ENCODE measurements around the gene CLN6. TPM values are rescaled to one million over a fixed set of nuclear protein-coding genes. Genes with fewer than 3 reads are reported as not detected.
A peak's percentile ranks its signal among the peaks of the same experiment; 100 is the strongest.

CLN6 gene
- total RNA-seq, 5 donors from 2014 or later (not counting 1 experiment from before 2014, with no cell fraction given), result 15.4 to 24.0 (median 17.9) TPM

DNA sequence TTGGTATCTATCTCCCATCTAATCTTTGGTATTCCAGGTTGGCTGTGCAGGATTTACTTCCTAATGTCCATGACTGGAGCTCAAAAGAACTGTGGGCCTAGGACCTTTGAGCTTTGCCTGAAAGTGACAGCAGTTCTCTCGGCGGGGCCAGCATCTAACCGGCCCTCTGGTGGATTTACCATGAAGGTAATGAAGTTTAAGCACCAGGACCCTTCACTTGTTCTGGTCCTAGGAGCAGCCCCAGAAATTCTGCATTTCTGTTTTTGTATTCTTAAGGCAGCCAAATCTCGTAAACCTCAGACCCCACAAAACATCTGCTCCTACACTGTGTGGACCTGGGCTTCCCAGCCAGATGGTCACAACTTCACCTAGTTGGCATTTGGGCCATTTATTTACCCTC lies 37.4 kb downstream of the CLN6 start:
- ATAC-seq (replicated peaks in 1 of 4) (no peak), DNase-seq (no peak)
- Histone ChIP-seq H3K4me1 (ENCODE audit: control insufficient read depth in 1 of 2, extremely low read depth in 1 of 2, insufficient read depth in 2 of 2, low read length in 2 of 2) (no peaks in the 10 kb centered on the region), H3K27me3 (replicated peaks in 1 of 2; ENCODE audit: control insufficient read depth in 2 of 2, extremely low read depth in 1 of 2, insufficient read depth in 2 of 2, low read length in 1 of 2) (no peaks in the 10 kb centered on the region), H3K27ac (ENCODE audit: low read length) (no peak overlapping the region), H3K36me3 (ENCODE audit: control insufficient read depth in 2 of 2, extremely low read depth in 1 of 2, insufficient read depth in 1 of 2, low read length in 1 of 2) (peaks cover 4 to 47% of the 10 kb centered on the region in 2 donors), H3K9me3 (no peaks in the 10 kb centered on the region), H3K4me3 (ENCODE audit: control insufficient read depth in 1 of 2, extremely low read depth in 1 of 2, low read length in 1 of 2) (no peak overlapping the region)
- peak overlapping the region in 1 of 2 donors; percentile 12 for H3K27ac Mint-ChIP-seq
- ChIA-PET CTCF (no interaction called here), POLR2A (no interaction called here)
- H3K9me3 Mint-ChIP-seq, result no peaks in the 10 kb centered on the region
- H3K27me3 Mint-ChIP-seq, result no peaks in the 10 kb centered on the region
- H3K36me3 Mint-ChIP-seq, result peaks cover 35% of the 10 kb centered on the region
- H3K4me1 Mint-ChIP-seq, result no peaks in the 10 kb centered on the region
- no peak overlapping the region for H3K4me3 Mint-ChIP-seq
- 83% methylated on average over 1 of the region's 4 CpGs for WGBS (ENCODE audit: insufficient coverage)

DNA sequence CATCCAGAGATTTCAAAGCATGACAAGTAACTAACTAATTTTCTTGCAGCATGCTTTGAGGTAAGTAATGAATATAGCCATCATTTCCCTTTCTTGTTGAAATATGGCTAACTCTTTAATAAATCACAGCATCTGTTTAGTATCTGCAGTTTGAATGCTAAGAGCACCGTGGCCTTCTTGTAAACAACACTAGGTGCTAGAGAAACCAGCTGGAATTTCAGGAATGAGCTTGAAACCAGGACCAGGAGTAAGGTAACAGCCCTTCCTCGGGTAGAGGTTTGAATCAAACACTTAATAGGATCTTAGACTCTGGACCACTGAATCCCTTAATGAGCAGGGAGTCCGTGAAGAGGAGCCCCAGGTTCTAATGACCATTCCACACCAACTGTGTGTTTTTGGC lies 38.0 kb downstream of the CLN6 start:
- H3K27me3 ChIP-seq (replicated peaks in 1 of 2; ENCODE audit: control insufficient read depth in 2 of 2, extremely low read depth in 1 of 2, insufficient read depth in 2 of 2, low read length in 1 of 2), result no peaks in the 10 kb centered on the region
- no peaks in the 10 kb centered on the region for H3K9me3 ChIP-seq
- H3K9me3 Mint-ChIP-seq, result no peaks in the 10 kb centered on the region
- WGBS (ENCODE audit: insufficient coverage), result 80% methylated on average over 1 of the region's 3 CpGs
- POLR2A ChIA-PET, result no interaction called here
- H3K4me3 Mint-ChIP-seq, result no peak overlapping the region
- no peak for DNase-seq
- no peaks in the 10 kb centered on the region for H3K4me1 Mint-ChIP-seq
- no peaks in the 10 kb centered on the region for H3K4me1 ChIP-seq (ENCODE audit: control insufficient read depth in 1 of 2, extremely low read depth in 1 of 2, insufficient read depth in 2 of 2, low read length in 2 of 2)
- H3K27me3 Mint-ChIP-seq, result no peaks in the 10 kb centered on the region
- H3K36me3 ChIP-seq (ENCODE audit: control insufficient read depth in 2 of 2, extremely low read depth in 1 of 2, insufficient read depth in 1 of 2, low read length in 1 of 2), result peaks cover 4 to 52% of the 10 kb centered on the region in 2 donors
- no peak for ATAC-seq (replicated peaks in 1 of 4)
- CTCF ChIA-PET, result interaction anchor here in 1 of 2 donors (1.0 kb wide), 1 partner anchor 16 kb away, joined by 3 read pairs; no protein-coding TSS in a partner anchor
- H3K4me3 ChIP-seq (ENCODE audit: control insufficient read depth in 1 of 2, extremely low read depth in 1 of 2, low read length in 1 of 2), result no peak overlapping the region
- H3K27ac ChIP-seq (ENCODE audit: low read length), result no peak overlapping the region
- peak overlapping the region; percentile 12 to 17 for H3K27ac Mint-ChIP-seq
- peaks cover 35% of the 10 kb centered on the region for H3K36me3 Mint-ChIP-seq

DNA sequence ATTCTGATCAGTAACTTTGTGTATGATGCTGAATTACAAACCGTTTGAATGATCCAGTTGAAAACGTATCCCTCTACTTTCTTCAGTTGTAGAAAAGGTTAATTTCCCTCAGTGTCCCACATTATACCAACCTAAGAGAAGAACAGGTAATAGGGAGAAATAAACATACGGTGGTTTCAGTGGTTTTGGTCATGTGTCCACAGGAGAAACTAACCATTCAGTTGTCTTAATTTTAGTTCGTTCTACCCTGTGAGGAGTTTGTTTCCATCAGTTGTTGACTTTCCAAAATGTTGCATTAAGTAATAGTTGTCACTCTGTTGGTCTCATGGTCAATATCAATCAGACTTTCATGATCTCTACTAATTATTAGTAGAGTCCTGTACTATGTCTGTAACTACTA lies 39.5 kb downstream of the CLN6 start:
- no CpG with 5 or more reads among the region's 4 CpGs for WGBS (ENCODE audit: insufficient coverage)
- ChIA-PET CTCF (no interaction called here), POLR2A (no interaction called here)
- no peak overlapping the region for H3K4me3 Mint-ChIP-seq
- no peaks in the 10 kb centered on the region for H3K4me1 Mint-ChIP-seq
- DNase-seq (no peak), ATAC-seq (replicated peaks in 1 of 4) (no peak)
- H3K27me3 Mint-ChIP-seq, result no peaks in the 10 kb centered on the region
- H3K9me3 ChIP-seq, result no peaks in the 10 kb centered on the region
- H3K27ac Mint-ChIP-seq, result peak overlapping the region in 1 of 2 donors; percentile 55
- H3K9me3 Mint-ChIP-seq, result no peaks in the 10 kb centered on the region
- H3K27me3 ChIP-seq (replicated peaks in 1 of 2; ENCODE audit: control insufficient read depth in 2 of 2, extremely low read depth in 1 of 2, insufficient read depth in 2 of 2, low read length in 1 of 2), result no peaks in the 10 kb centered on the region
- H3K4me3 ChIP-seq (ENCODE audit: control insufficient read depth in 1 of 2, extremely low read depth in 1 of 2, low read length in 1 of 2), result no peak overlapping the region
- no peaks in the 10 kb centered on the region for H3K4me1 ChIP-seq (ENCODE audit: control insufficient read depth in 1 of 2, extremely low read depth in 1 of 2, insufficient read depth in 2 of 2, low read length in 2 of 2)
- no peak overlapping the region for H3K27ac ChIP-seq (ENCODE audit: low read length)
- H3K36me3 Mint-ChIP-seq, result peaks cover 41% of the 10 kb centered on the region
- H3K36me3 ChIP-seq (ENCODE audit: control insufficient read depth in 2 of 2, extremely low read depth in 1 of 2, insufficient read depth in 1 of 2, low read length in 1 of 2), result peaks cover 5 to 65% of the 10 kb centered on the region in 2 donors

DNA sequence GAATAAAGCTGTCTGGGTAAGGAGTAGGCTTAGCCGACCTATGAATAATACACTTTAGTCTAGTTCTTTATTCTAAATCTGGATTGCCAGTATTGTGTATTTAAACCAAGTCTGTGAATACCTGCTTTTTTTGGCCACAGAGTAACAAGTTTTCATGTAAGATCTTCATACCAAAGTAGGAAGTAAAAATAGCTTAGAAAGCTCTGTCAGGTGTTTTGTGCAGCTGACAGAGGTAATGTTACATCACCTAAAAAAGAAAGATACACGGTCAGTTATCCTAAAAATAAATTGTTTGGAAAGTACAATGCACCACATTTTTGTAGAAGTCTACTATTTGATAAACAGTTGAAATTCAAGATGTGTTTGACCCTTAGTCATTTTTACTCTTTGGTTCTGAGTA lies 40.9 kb downstream of the CLN6 start:
- DNase-seq (no peak), ATAC-seq (replicated peaks in 1 of 4) (no peak)
- H3K4me1 ChIP-seq (ENCODE audit: control insufficient read depth in 1 of 2, extremely low read depth in 1 of 2, insufficient read depth in 2 of 2, low read length in 2 of 2), result no peaks in the 10 kb centered on the region
- H3K27ac ChIP-seq (ENCODE audit: low read length), result no peak overlapping the region
- H3K9me3 ChIP-seq, result no peaks in the 10 kb centered on the region
- no peak overlapping the region for H3K4me3 ChIP-seq (ENCODE audit: control insufficient read depth in 1 of 2, extremely low read depth in 1 of 2, low read length in 1 of 2)
- no peaks in the 10 kb centered on the region for H3K27me3 Mint-ChIP-seq
- peaks cover 52% of the 10 kb centered on the region for H3K36me3 Mint-ChIP-seq
- H3K9me3 Mint-ChIP-seq, result no peaks in the 10 kb centered on the region
- peaks cover 5 to 74% of the 10 kb centered on the region in 2 donors for H3K36me3 ChIP-seq (ENCODE audit: control insufficient read depth in 2 of 2, extremely low read depth in 1 of 2, insufficient read depth in 1 of 2, low read length in 1 of 2)
- no peaks in the 10 kb centered on the region for H3K4me1 Mint-ChIP-seq
- H3K27ac Mint-ChIP-seq, result peak overlapping the region in 1 of 2 donors; percentile 35
- CTCF ChIA-PET, result no interaction called here
- H3K27me3 ChIP-seq (replicated peaks in 1 of 2; ENCODE audit: control insufficient read depth in 2 of 2, extremely low read depth in 1 of 2, insufficient read depth in 2 of 2, low read length in 1 of 2), result no peaks in the 10 kb centered on the region
- POLR2A ChIA-PET, result interaction anchor here in 1 of 2 donors (0.6 kb wide), 1 partner anchor 123 kb away, joined by 4 read pairs; no protein-coding TSS in a partner anchor
- no CpG with 5 or more reads among the region's 2 CpGs for WGBS (ENCODE audit: insufficient coverage)
- no peak overlapping the region for H3K4me3 Mint-ChIP-seq

DNA sequence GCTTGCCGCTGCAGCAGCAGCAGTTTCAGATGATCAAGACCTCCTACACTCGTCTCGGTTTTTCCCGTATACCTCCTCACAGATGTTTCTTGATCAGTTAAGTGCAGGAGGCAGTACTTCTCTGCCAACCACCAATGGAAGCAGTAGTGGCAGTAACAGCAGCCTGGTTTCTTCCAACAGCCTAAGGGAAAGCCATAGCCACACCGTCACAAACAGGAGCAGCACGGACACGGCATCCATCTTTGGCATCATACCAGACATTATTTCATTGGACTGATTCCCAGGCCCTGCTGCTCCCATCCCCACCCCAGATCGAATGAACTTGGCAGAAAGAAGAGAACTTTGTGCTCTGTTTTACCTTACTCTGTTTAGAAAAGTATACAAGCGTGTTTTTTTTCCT lies 42.0 kb downstream of the CLN6 start:
- WGBS (ENCODE audit: insufficient coverage), result 87% methylated on average over 3 of the region's 9 CpGs
- Histone ChIP-seq H3K4me3 (ENCODE audit: control insufficient read depth in 1 of 2, extremely low read depth in 1 of 2, low read length in 1 of 2) (no peak overlapping the region), H3K36me3 (ENCODE audit: control insufficient read depth in 2 of 2, extremely low read depth in 1 of 2, insufficient read depth in 1 of 2, low read length in 1 of 2) (peaks cover 2 to 74% of the 10 kb centered on the region in 2 donors), H3K27me3 (replicated peaks in 1 of 2; ENCODE audit: control insufficient read depth in 2 of 2, extremely low read depth in 1 of 2, insufficient read depth in 2 of 2, low read length in 1 of 2) (no peaks in the 10 kb centered on the region), H3K4me1 (ENCODE audit: control insufficient read depth in 1 of 2, extremely low read depth in 1 of 2, insufficient read depth in 2 of 2, low read length in 2 of 2) (no peaks in the 10 kb centered on the region), H3K27ac (ENCODE audit: low read length) (no peak overlapping the region), H3K9me3 (no peaks in the 10 kb centered on the region)
- Mint-ChIP-seq H3K4me3 (no peak overlapping the region), H3K36me3 (peaks cover 60% of the 10 kb centered on the region), H3K27me3 (no peaks in the 10 kb centered on the region), H3K9me3 (no peaks in the 10 kb centered on the region), H3K27ac (peak overlapping the region in 1 of 2 donors; percentile 39), H3K4me1 (no peaks in the 10 kb centered on the region)
- no peak for DNase-seq
- ChIA-PET CTCF (no interaction called here), POLR2A (no interaction called here)
- ATAC-seq (replicated peaks in 1 of 4), result no peak

DNA sequence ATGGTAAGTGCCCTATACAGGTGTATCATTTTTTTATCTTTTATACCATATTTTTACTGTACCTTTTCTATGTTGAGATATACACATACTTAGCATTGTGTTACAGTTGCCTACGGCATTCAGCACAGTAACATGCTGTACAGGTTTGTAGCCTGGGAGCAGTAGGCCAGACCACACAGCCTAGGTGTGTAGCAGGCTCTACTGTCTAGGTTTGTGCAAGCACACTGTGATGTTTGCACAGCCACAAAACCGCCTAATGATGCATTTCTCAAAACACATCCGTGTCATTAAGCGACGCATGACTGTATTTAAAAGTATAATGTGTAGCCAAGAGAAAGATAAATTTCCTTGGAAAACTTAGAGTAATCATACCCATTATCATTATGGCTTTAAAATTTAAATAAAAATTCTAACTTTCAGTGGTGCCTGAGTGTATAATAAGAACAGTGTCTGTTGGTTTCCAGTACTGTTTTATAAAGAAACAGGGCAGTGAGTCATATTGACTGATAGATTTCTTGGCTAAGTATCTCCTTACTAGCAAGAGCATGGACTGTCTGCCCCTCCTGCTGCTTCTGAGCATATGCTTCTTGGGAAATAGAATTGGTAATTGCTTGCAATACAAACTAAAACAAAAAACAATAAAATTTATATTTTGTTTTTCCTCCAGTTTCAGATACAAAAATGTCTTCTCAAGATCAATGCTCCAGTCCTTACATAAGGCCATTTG lies 42.7 kb downstream of the CLN6 start:
- POLR2A ChIA-PET, result no interaction called here
- no peak overlapping the region for H3K27ac Mint-ChIP-seq

More for the DNA sequence above, 42.7 kb downstream of the CLN6 start:
- DNase-seq (no peak), ATAC-seq (replicated peaks in 1 of 4) (no peak)
- H3K27me3 ChIP-seq (replicated peaks in 1 of 2; ENCODE audit: control insufficient read depth in 2 of 2, extremely low read depth in 1 of 2, insufficient read depth in 2 of 2, low read length in 1 of 2), result no peaks in the 10 kb centered on the region
- Mint-ChIP-seq H3K27me3 (no peaks in the 10 kb centered on the region), H3K4me1 (no peaks in the 10 kb centered on the region), H3K36me3 (peaks cover 53% of the 10 kb centered on the region), H3K9me3 (no peaks in the 10 kb centered on the region), H3K4me3 (no peak overlapping the region)
- H3K4me1 ChIP-seq (ENCODE audit: control insufficient read depth in 1 of 2, extremely low read depth in 1 of 2, insufficient read depth in 2 of 2, low read length in 2 of 2), result no peaks in the 10 kb centered on the region
- CTCF ChIA-PET, result no interaction called here
- H3K9me3 ChIP-seq, result no peaks in the 10 kb centered on the region
- WGBS (ENCODE audit: insufficient coverage), result 100% methylated on average over 1 of the region's 5 CpGs
- no peak overlapping the region for H3K4me3 ChIP-seq (ENCODE audit: control insufficient read depth in 1 of 2, extremely low read depth in 1 of 2, low read length in 1 of 2)
- H3K27ac ChIP-seq (ENCODE audit: low read length), result no peak overlapping the region
- H3K36me3 ChIP-seq (ENCODE audit: control insufficient read depth in 2 of 2, extremely low read depth in 1 of 2, insufficient read depth in 1 of 2, low read length in 1 of 2), result peaks cover 2 to 68% of the 10 kb centered on the region in 2 donors
